ENCODE data around the gene WDR35.

- no peak for TF ChIP-seq CTCF (IDR thresholded peaks at IDR 0.05)
- no peak for TF ChIP-seq POLR2A (IDR thresholded peaks at IDR 0.05)
These were observed 601 bp downstream of the WDR35 start for GRCh38 chr2:19989342-19989666.

Data from body of pancreas (tissue), 4 donors.